Astrocyte (in vitro differentiated cells and primary cell): ENCODE data around the gene MAP7D1. TPM values are rescaled to one million over a fixed set of nuclear protein-coding genes. Genes with fewer than 3 reads are reported as not detected.

Source experiments
- DNase-seq: peaks from one replicate; pipeline ENCODE4 v3.0.0-alpha.2; 2010; ENCODE audit warnings: low read depth
- FAIRE-seq: peaks from 2 replicates; lab custom pipeline; 2011; peaks lifted over from hg19 to GRCh38; lab: Jason Lieb, UNC
- H2AFZ ChIP-seq: 2 replicates; pipeline ENCODE4 v1.6.0; 2012; ENCODE audit warnings: low read depth, low read length, inconsistent platforms
- H3K27ac ChIP-seq: 2 replicates; pipeline ENCODE4 v1.5.1; 2011; ENCODE audit warnings: low read depth, low read length, inconsistent platforms
- H3K27me3 ChIP-seq: 2 replicates; pipeline ENCODE4 v1.6.0; 2011; ENCODE audit warnings: low read length, inconsistent platforms; ENCODE audit not compliant: insufficient read depth
- H3K36me3 ChIP-seq: 2 replicates; pipeline ENCODE4 v1.5.1; 2011; ENCODE audit warnings: low read length, inconsistent platforms; ENCODE audit not compliant: insufficient read depth
- H3K4me1 ChIP-seq: 2 replicates; pipeline ENCODE4 v1.5.1; 2011; ENCODE audit warnings: low read length, inconsistent platforms; ENCODE audit not compliant: insufficient read depth
- H3K4me2 ChIP-seq: 2 replicates; pipeline ENCODE4 v1.6.0; 2012; ENCODE audit warnings: low read length, inconsistent platforms
- H3K4me3 ChIP-seq: 2 replicates; pipeline ENCODE4 v1.5.1; 2011; ENCODE audit warnings: low read depth, mild to moderate bottlenecking, low read length, inconsistent platforms; ENCODE audit not compliant: insufficient read depth
- H3K79me2 ChIP-seq: 2 replicates; pipeline ENCODE4 v1.6.0; 2012; ENCODE audit warnings: mild to moderate bottlenecking, low read length, inconsistent platforms; ENCODE audit not compliant: insufficient read depth
- H3K9ac ChIP-seq: 2 replicates; pipeline ENCODE4 v1.6.0; 2012; ENCODE audit warnings: mild to moderate bottlenecking, low read length, inconsistent platforms
- H3K9me3 ChIP-seq: 2 replicates; pipeline ENCODE4 v1.5.1; 2012; ENCODE audit warnings: low read depth, mild to moderate bottlenecking, low read length, inconsistent platforms; ENCODE audit not compliant: insufficient read depth
- H4K20me1 ChIP-seq: 2 replicates; pipeline ENCODE4 v1.6.0; 2012; ENCODE audit warnings: low read length, inconsistent platforms; ENCODE audit not compliant: insufficient read depth
- H3K27ac Mint-ChIP-seq: one replicate; pipeline ENCODE4 v1.8.0; 2021; ENCODE audit warnings: mild to moderate bottlenecking, mixed read lengths; ENCODE audit not compliant: unreplicated experiment
- H3K27me3 Mint-ChIP-seq: one replicate; pipeline ENCODE4 v1.8.0; 2021; ENCODE audit warnings: low read depth, mixed read lengths; ENCODE audit not compliant: unreplicated experiment
- H3K36me3 Mint-ChIP-seq: one replicate; pipeline ENCODE4 v1.8.0; 2021; ENCODE audit warnings: low read depth, mixed read lengths; ENCODE audit not compliant: unreplicated experiment
- H3K4me1 Mint-ChIP-seq: one replicate; pipeline ENCODE4 v1.8.0; 2021; ENCODE audit warnings: low read depth, mixed read lengths; ENCODE audit not compliant: unreplicated experiment
- H3K4me3 Mint-ChIP-seq: one replicate; pipeline ENCODE4 v1.8.0; 2021; ENCODE audit warnings: mild to moderate bottlenecking, moderate library complexity, mixed read lengths; ENCODE audit not compliant: unreplicated experiment
- H3K9me3 Mint-ChIP-seq: one replicate; pipeline ENCODE4 v1.8.0; 2021; ENCODE audit warnings: mild to moderate bottlenecking, mixed read lengths; ENCODE audit not compliant: unreplicated experiment
- EZH2 ChIP-seq: IDR thresholded peaks from 2 replicates; pipeline ENCODE4 v1.6.1; 2012; ENCODE audit warnings: mild to moderate bottlenecking, low read length, inconsistent platforms; ENCODE audit not compliant: insufficient read depth
- total RNA-seq: library from RNA; stranded (reverse); gene quantifications from 2 replicates; pipeline ENCODE4 v1.2.1, GENCODE V29; 2021
- TF ChIP-seq, protein P1 (sequence below): IDR thresholded peaks from 2 replicates; pipeline ENCODE4 v1.5.1; 2011; ENCODE audit warnings: low read depth, mild to moderate bottlenecking, inconsistent platforms, low read length, moderate library complexity; ENCODE audit not compliant: insufficient read depth

The MAP7D1 gene
- total RNA-seq, 1 donor from 2014 or later, result 271 TPM

DNA sequence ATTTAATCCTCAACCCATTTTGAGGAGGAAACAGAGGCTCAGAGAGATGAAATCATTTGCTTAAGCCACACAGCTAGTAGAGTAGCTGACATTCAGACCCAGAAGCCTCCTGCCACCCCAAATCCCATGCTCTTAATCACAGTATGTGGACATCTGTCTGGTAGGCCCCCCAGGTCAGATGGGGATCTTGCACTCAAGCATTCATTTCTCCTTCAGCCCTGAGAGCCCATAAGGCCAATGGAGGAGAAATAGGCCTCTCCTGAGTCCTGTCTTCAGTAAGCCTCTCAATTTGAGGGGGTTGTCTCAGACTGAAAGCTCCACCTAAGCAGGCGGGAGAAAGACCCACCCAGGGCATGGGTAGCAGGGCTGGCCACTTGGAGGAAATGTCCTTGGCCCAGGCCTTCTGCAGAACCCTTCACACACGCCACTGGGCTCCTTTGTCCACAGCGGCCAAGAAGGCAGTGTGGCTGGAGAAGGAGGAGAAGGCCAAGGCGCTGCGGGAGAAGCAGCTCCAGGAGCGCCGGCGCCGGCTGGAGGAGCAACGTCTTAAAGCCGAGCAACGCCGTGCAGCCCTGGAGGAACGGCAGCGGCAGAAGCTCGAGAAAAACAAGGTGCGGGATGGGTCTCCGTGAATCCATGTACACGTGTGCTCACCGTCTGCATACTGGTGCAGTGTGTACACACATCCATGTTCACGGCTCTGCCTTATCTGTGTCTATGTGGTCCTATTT is 16.2 kb downstream of the MAP7D1 start:
- Histone ChIP-seq H3K4me1 (peaks cover 47% of the 10 kb centered on the region), H3K4me2 (peak overlapping the region; percentile 75), H3K27ac (peak overlapping the region; percentile 91), H3K9me3 (no peaks in the 10 kb centered on the region), H2AFZ (no peak overlapping the region), H3K9ac (peak overlapping the region; percentile 77), H3K36me3 (peaks cover 45% of the 10 kb centered on the region), H4K20me1 (peaks cover 94% of the 10 kb centered on the region), H3K4me3 (peak overlapping the region; percentile 32), H3K79me2 (peaks cover 96% of the 10 kb centered on the region), H3K27me3 (no peaks in the 10 kb centered on the region)
- Mint-ChIP-seq H3K27me3 (no peaks in the 10 kb centered on the region), H3K27ac (peak overlapping the region; percentile 91), H3K9me3 (no peaks in the 10 kb centered on the region), H3K4me3 (peak overlapping the region; percentile 73), H3K4me1 (peaks cover 35% of the 10 kb centered on the region), H3K36me3 (peaks cover 30% of the 10 kb centered on the region)
- DNase-seq (no peak), FAIRE-seq (no peak)
- no peak for TF ChIP-seq EZH2
- TF ChIP-seq, protein P1, sequence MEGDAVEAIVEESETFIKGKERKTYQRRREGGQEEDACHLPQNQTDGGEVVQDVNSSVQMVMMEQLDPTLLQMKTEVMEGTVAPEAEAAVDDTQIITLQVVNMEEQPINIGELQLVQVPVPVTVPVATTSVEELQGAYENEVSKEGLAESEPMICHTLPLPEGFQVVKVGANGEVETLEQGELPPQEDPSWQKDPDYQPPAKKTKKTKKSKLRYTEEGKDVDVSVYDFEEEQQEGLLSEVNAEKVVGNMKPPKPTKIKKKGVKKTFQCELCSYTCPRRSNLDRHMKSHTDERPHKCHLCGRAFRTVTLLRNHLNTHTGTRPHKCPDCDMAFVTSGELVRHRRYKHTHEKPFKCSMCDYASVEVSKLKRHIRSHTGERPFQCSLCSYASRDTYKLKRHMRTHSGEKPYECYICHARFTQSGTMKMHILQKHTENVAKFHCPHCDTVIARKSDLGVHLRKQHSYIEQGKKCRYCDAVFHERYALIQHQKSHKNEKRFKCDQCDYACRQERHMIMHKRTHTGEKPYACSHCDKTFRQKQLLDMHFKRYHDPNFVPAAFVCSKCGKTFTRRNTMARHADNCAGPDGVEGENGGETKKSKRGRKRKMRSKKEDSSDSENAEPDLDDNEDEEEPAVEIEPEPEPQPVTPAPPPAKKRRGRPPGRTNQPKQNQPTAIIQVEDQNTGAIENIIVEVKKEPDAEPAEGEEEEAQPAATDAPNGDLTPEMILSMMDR, result no peak

DNA sequence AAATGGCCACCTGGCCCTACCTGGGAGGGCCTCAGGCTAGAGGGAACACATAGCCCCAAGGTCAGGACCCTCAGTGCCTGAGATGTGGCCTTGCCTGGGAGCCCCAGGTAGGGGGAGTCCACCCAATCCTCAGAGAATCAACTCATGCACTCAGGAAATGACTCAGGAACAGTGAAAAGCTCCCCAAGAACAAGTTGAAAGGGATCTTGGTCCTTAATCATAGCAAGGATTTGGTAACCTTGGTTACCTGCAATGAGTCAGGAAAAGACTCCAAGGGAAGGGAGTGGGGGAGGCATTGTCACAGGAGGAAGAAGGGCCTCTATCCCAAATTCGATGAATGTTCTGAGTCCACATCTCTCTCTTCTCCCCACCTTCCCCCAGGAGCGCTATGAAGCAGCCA is 17.0 kb downstream of the MAP7D1 start:
- Mint-ChIP-seq H3K27ac (peak overlapping the region; percentile 91), H3K4me3 (peak overlapping the region; percentile 52), H3K36me3 (peaks cover 32% of the 10 kb centered on the region), H3K9me3 (no peaks in the 10 kb centered on the region), H3K27me3 (no peaks in the 10 kb centered on the region), H3K4me1 (peaks cover 36% of the 10 kb centered on the region)
- H4K20me1 ChIP-seq, result peaks cover 93% of the 10 kb centered on the region
- FAIRE-seq, result peak; percentile 85
- no peak for TF ChIP-seq EZH2
- TF ChIP-seq, protein P1, result no peak
- H3K9ac ChIP-seq, result peak overlapping the region; percentile 77
- H3K27me3 ChIP-seq, result no peaks in the 10 kb centered on the region
- peaks cover 43% of the 10 kb centered on the region for H3K36me3 ChIP-seq
- peak; percentile 85 for DNase-seq
- H3K4me1 ChIP-seq, result peaks cover 42% of the 10 kb centered on the region
- H3K4me2 ChIP-seq, result peak overlapping the region; percentile 75
- H3K79me2 ChIP-seq, result peaks cover 90% of the 10 kb centered on the region
- H3K9me3 ChIP-seq, result no peaks in the 10 kb centered on the region
- H3K4me3 ChIP-seq, result peak overlapping the region; percentile 32
- no peak overlapping the region for H2AFZ ChIP-seq
- H3K27ac ChIP-seq, result peak overlapping the region; percentile 91

DNA sequence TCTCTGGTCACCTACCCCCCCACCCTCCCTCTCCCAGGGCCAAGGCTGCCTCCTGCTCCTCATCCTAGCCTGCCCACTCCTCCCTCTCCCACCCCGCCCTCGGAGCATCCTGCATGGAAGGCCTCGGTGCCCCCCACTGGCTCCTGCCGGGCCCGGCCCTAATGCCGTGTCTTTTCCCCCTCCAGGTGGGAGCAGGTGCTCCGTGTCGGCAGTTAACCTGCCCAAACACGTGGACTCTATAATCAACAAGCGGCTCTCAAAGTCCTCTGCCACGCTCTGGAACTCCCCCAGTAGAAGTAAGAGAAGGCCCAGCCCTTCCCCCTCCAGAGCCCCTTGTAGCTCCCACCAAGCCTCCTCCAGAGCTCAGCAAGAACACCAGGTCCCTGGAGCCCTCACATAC is 18.8 kb downstream of the MAP7D1 start:
- Histone ChIP-seq H3K9ac (peak overlapping the region; percentile 52), H3K79me2 (peaks cover 77% of the 10 kb centered on the region), H3K27ac (peak overlapping the region; percentile 74), H2AFZ (no peak overlapping the region), H3K4me1 (peaks cover 42% of the 10 kb centered on the region), H4K20me1 (peaks cover 89% of the 10 kb centered on the region), H3K36me3 (peaks cover 45% of the 10 kb centered on the region), H3K4me3 (no peak overlapping the region), H3K4me2 (no peak overlapping the region), H3K9me3 (no peaks in the 10 kb centered on the region), H3K27me3 (no peaks in the 10 kb centered on the region)
- Mint-ChIP-seq H3K4me1 (peaks cover 34% of the 10 kb centered on the region), H3K9me3 (no peaks in the 10 kb centered on the region), H3K27ac (no peak overlapping the region), H3K4me3 (no peak overlapping the region), H3K36me3 (peaks cover 31% of the 10 kb centered on the region), H3K27me3 (no peaks in the 10 kb centered on the region)
- FAIRE-seq (no peak), DNase-seq (no peak)
- TF ChIP-seq, protein P1, result no peak
- no peak for TF ChIP-seq EZH2
